Gastrocnemius medialis (tissue), 4 donors: ENCODE results near the gene GK2. TPM values are rescaled to one million over a fixed set of nuclear protein-coding genes. Genes with fewer than 3 reads are reported as not detected.

Source experiments
- ATAC-seq, 2 donors: fragments of 150-250 bp; one replicate each; pipeline ENCODE4 v1.9.1; 2016
- DNase-seq, 2 donors: peaks; one replicate each; pipeline ENCODE4 v3.0.0-alpha.2; 2019
- H3K27ac ChIP-seq, 4 donors: fragments of 200-600 bp; sonication (generic); 1 replicate in 1 of 4; 2 replicates in 3 of 4; pipeline ENCODE4 v1.5.1; 2016 to 2018; ENCODE audit warnings: mild to moderate bottlenecking in 2 of 4, moderate library complexity in 1 of 4
- H3K27me3 ChIP-seq, 3 donors: fragments of 200-600 bp; sonication (generic) in 2 of 3; 1 replicate in 1 of 3; 2 replicates in 2 of 3; pipeline versions ENCODE4 v1.5.1 to v1.6.0; 2016 to 2019; ENCODE audit warnings: mild to moderate bottlenecking in 1 of 3, moderate library complexity in 1 of 3
- H3K36me3 ChIP-seq, 2 donors: fragments of 200-600 bp; sonication (generic) in 1 of 2; one replicate each; pipeline ENCODE4 v1.5.1; 2017 to 2018
- H3K4me1 ChIP-seq, 2 donors: fragments of 200-600 bp; sonication (generic) in 1 of 2; one replicate each; pipeline ENCODE4 v1.5.1; 2016 to 2017; ENCODE audit warnings: mild to moderate bottlenecking in 2 of 2
- H3K4me3 ChIP-seq, 4 donors: fragments of 200-600 bp; sonication (generic) in 3 of 4; 1 replicate in 1 of 4; 2 replicates in 3 of 4; pipeline ENCODE4 v1.5.1; 2016 to 2019; ENCODE audit warnings: mild to moderate bottlenecking in 2 of 4
- H3K9me3 ChIP-seq, 3 donors: fragments of 200-600 bp; sonication (generic) in 2 of 3; 1 replicate in 1 of 3; 2 replicates in 2 of 3; pipeline ENCODE4 v1.5.1; 2016 to 2019
- CTCF ChIP-seq, 5 experiments: fragments of 450-650 bp in 3 of 5; fragments of 200-600 bp in 2 of 5; sonication (generic) in 2 of 5; IDR thresholded peaks in 4 of 5; conservative IDR thresholded peaks in 1 of 5; 1 replicate in 4 of 5; 2 replicates in 1 of 5; pipeline ENCODE4 v1.5.1; 2016 to 2019; ENCODE audit warnings: antibody characterized with exemption in 5 of 5, mild to moderate bottlenecking in 3 of 5, moderate library complexity in 3 of 5
- POLR2A ChIP-seq, 2 donors: fragments of 450-650 bp; IDR thresholded peaks; one replicate each; pipeline ENCODE4 v1.6.1; 2017; ENCODE audit warnings: antibody characterized with exemption in 2 of 2, mild to moderate bottlenecking in 2 of 2, moderate library complexity in 2 of 2
- in situ Hi-C, 4 donors: fragments of 200-750 bp; cut with MboI; loops; one replicate each; pipeline versions ENCODE4 v1.15.0 to v1.8.0; 2017; ENCODE audit warnings: low sequenced_read_pairs in 4 of 4
- intact Hi-C: fragments of 100-400 bp; cut with DNase I; formaldehyde crosslinking; loops from one replicate; pipeline ENCODE4 v1.15.1; 2023; ENCODE audit warnings: low total_unique reads
- total RNA-seq, 4 donors: library from RNA; depleted of rRNA; stranded (reverse); fragments of >200 nt; gene quantifications; one replicate each; pipeline versions ENCODE4 v1.1.0 to v1.2.3, GENCODE V29; 2016

GK2 gene
- total RNA-seq, 4 donors from 2014 or later = not detected

- Histone ChIP-seq H3K9me3 (no peaks in the 10 kb centered on the region), H3K36me3 (no peaks in the 10 kb centered on the region), H3K27ac (no peak overlapping the region), H3K4me1 (no peaks in the 10 kb centered on the region), H3K4me3 (no peak overlapping the region), H3K27me3 (no peaks in the 10 kb centered on the region)
- no peak for ATAC-seq
- no peak for DNase-seq
- in situ Hi-C loops (no loop called here), intact Hi-C loops (no loop called here)
- no peak for TF ChIP-seq CTCF (IDR thresholded peaks at IDR 0.05 in 4 of 5, conservative IDR thresholded peaks at IDR 0.05 in 1 of 5)
- TF ChIP-seq POLR2A (IDR thresholded peaks at IDR 0.05) = no peak
Measured at GRCh38 chr4:79385641-79386040, 22.4 kb downstream of the GK2 start.

- Histone ChIP-seq H3K4me1 (no peaks in the 10 kb centered on the region), H3K36me3 (no peaks in the 10 kb centered on the region), H3K9me3 (no peaks in the 10 kb centered on the region), H3K27ac (no peak overlapping the region), H3K4me3 (no peak overlapping the region), H3K27me3 (no peaks in the 10 kb centered on the region)
- ATAC-seq (no peak), DNase-seq (no peak)
- no peak for TF ChIP-seq CTCF (IDR thresholded peaks at IDR 0.05 in 4 of 5, conservative IDR thresholded peaks at IDR 0.05 in 1 of 5)
- no peak for TF ChIP-seq POLR2A (IDR thresholded peaks at IDR 0.05)
- intact Hi-C loops (no loop called here), in situ Hi-C loops (no loop called here)
Measured at GRCh38 chr4:79381161-79381560, 26.9 kb downstream of the GK2 start.

- intact Hi-C loops = no loop called here
Measured at GRCh38 chr4:79370026-79370425, 38.0 kb downstream of the GK2 start.

GRCh38 chr4:79367096-79367495, 40.9 kb downstream of the GK2 start:
- H3K9me3 ChIP-seq = no peaks in the 10 kb centered on the region
- H3K36me3 ChIP-seq = no peaks in the 10 kb centered on the region
- in situ Hi-C loops = no loop called here
- H3K27me3 ChIP-seq = no peaks in the 10 kb centered on the region
- H3K4me3 ChIP-seq = no peak overlapping the region
- no peak for TF ChIP-seq POLR2A (IDR thresholded peaks at IDR 0.05)
- no peak for TF ChIP-seq CTCF (IDR thresholded peaks at IDR 0.05 in 4 of 5, conservative IDR thresholded peaks at IDR 0.05 in 1 of 5)
- no peak overlapping the region for H3K27ac ChIP-seq
- no peak for DNase-seq
- H3K4me1 ChIP-seq = no peaks in the 10 kb centered on the region
- ATAC-seq = no peak
- intact Hi-C loops = no loop called here

More at GRCh38 chr4:79370026-79370425, 38.0 kb downstream of the GK2 start:
- Histone ChIP-seq H3K36me3 (no peaks in the 10 kb centered on the region), H3K4me3 (no peak overlapping the region), H3K9me3 (no peaks in the 10 kb centered on the region), H3K4me1 (no peaks in the 10 kb centered on the region), H3K27me3 (no peaks in the 10 kb centered on the region), H3K27ac (no peak overlapping the region)
- in situ Hi-C loops = no loop called here
- ATAC-seq = no peak
- no peak for DNase-seq
- TF ChIP-seq CTCF (IDR thresholded peaks at IDR 0.05 in 4 of 5, conservative IDR thresholded peaks at IDR 0.05 in 1 of 5) (no peak), POLR2A (IDR thresholded peaks at IDR 0.05) (no peak)

GRCh38 chr4:79366422-79366821, 41.6 kb downstream of the GK2 start:
- Histone ChIP-seq H3K36me3 (no peaks in the 10 kb centered on the region), H3K4me1 (no peaks in the 10 kb centered on the region), H3K9me3 (no peaks in the 10 kb centered on the region), H3K27ac (no peak overlapping the region), H3K4me3 (no peak overlapping the region), H3K27me3 (no peaks in the 10 kb centered on the region)
- in situ Hi-C loops = no loop called here
- ATAC-seq (no peak), DNase-seq (no peak)
- TF ChIP-seq CTCF (IDR thresholded peaks at IDR 0.05 in 4 of 5, conservative IDR thresholded peaks at IDR 0.05 in 1 of 5) = no peak
- TF ChIP-seq POLR2A (IDR thresholded peaks at IDR 0.05) = no peak
- intact Hi-C loops = no loop called here
